H9 (cell line): ENCODE measurements around the gene KIF15. TPM values are rescaled to one million over a fixed set of nuclear protein-coding genes. Genes with fewer than 3 reads are reported as not detected.
"Not testable (repeated sequence)": the region's sequence is repeated elsewhere in the genome, so short reads cannot be mapped to it uniquely, and the experiment has no call there.

ENCODE experiments used
- DNase-seq: peaks from one replicate; pipeline ENCODE4 v3.0.0-alpha.2; 2017
- H2AFZ ChIP-seq: one replicate; pipeline ENCODE4 v1.6.1; 2013; ENCODE audit warnings: mild to moderate bottlenecking, low read length, control low read depth, moderate library complexity
- H2AK5ac ChIP-seq: 2 replicates; pipeline ENCODE4 v1.6.1; 2013; ENCODE audit warnings: low read length, control low read depth, mixed read lengths; ENCODE audit not compliant: insufficient read length
- H2BK120ac ChIP-seq: one replicate; pipeline ENCODE4 v1.6.1; 2013; ENCODE audit warnings: low read depth, mild to moderate bottlenecking, low read length, control low read depth, inconsistent platforms; ENCODE audit not compliant: poor library complexity, severe bottlenecking
- H2BK12ac ChIP-seq: 2 replicates; pipeline ENCODE4 v1.6.1; 2013; ENCODE audit warnings: low read length, control low read depth, mixed read lengths, low read depth; ENCODE audit not compliant: insufficient read length
- H2BK15ac ChIP-seq: 2 replicates; pipeline ENCODE4 v1.6.1; 2013; ENCODE audit warnings: low read depth, low read length, control low read depth
- H2BK20ac ChIP-seq: one replicate; pipeline ENCODE4 v1.6.1; 2013; ENCODE audit warnings: low read depth, mild to moderate bottlenecking, low read length, control low read depth, inconsistent platforms; ENCODE audit not compliant: poor library complexity, severe bottlenecking
- H2BK5ac ChIP-seq: 2 replicates; pipeline ENCODE4 v1.6.1; 2013; ENCODE audit warnings: low read length, control low read depth, mixed read lengths; ENCODE audit not compliant: insufficient read length
- H3K14ac ChIP-seq: 2 replicates; pipeline ENCODE4 v1.6.1; 2013; ENCODE audit warnings: low read length, control low read depth; ENCODE audit not compliant: insufficient read depth
- H3K18ac ChIP-seq: 2 replicates; pipeline ENCODE4 v1.6.1; 2013; ENCODE audit warnings: low read depth, mild to moderate bottlenecking, mixed read lengths, low read length, control low read depth; ENCODE audit not compliant: insufficient read length
- H3K23ac ChIP-seq: 2 replicates; pipeline ENCODE4 v1.6.1; 2013; ENCODE audit warnings: low read length, control low read depth, mixed read lengths, low read depth; ENCODE audit not compliant: insufficient read length
- H3K23me2 ChIP-seq: 2 replicates; pipeline ENCODE4 v1.6.1; 2013; ENCODE audit warnings: low read depth, mild to moderate bottlenecking, mixed read lengths, low read length, control low read depth; ENCODE audit not compliant: insufficient read length, poor library complexity, severe bottlenecking
- H3K27ac ChIP-seq: 2 replicates; pipeline ENCODE4 v1.5.1; 2013; ENCODE audit warnings: low read length, control low read depth, mixed read lengths, low read depth; ENCODE audit not compliant: insufficient read length
- H3K27me3 ChIP-seq: 2 replicates; pipeline ENCODE4 v1.6.1; 2013; ENCODE audit warnings: low read length, control low read depth, inconsistent platforms; ENCODE audit not compliant: insufficient read depth
- H3K4ac ChIP-seq: 2 replicates; pipeline ENCODE4 v1.6.1; 2013; ENCODE audit warnings: low read depth, mild to moderate bottlenecking, control low read depth, inconsistent platforms, low read length, moderate library complexity
- H3K4me1 ChIP-seq: 2 replicates; pipeline ENCODE4 v1.6.1; 2013; ENCODE audit warnings: low read length, control low read depth, inconsistent platforms; ENCODE audit not compliant: insufficient read depth
- H3K4me2 ChIP-seq: 2 replicates; pipeline ENCODE4 v1.6.1; 2013; ENCODE audit warnings: low read length, control low read depth, mixed read lengths; ENCODE audit not compliant: insufficient read length, insufficient read depth
- H3K56ac ChIP-seq: 2 replicates; pipeline ENCODE4 v1.6.1; 2013; ENCODE audit warnings: low read depth, mild to moderate bottlenecking, mixed read lengths, low read length, control low read depth; ENCODE audit not compliant: insufficient read length
- H3K79me1 ChIP-seq: 2 replicates; pipeline ENCODE4 v1.6.1; 2013; ENCODE audit warnings: low read depth, mild to moderate bottlenecking, moderate library complexity, low read length, control low read depth, inconsistent platforms; ENCODE audit not compliant: insufficient read depth, poor library complexity, severe bottlenecking
- H3K79me2 ChIP-seq: 2 replicates; pipeline ENCODE4 v1.6.1; 2013; ENCODE audit warnings: low read length, control low read depth, inconsistent platforms; ENCODE audit not compliant: insufficient read depth
- H3K9ac ChIP-seq: 2 replicates; pipeline ENCODE4 v1.6.1; 2013; ENCODE audit warnings: low read length, control low read depth, mixed read lengths; ENCODE audit not compliant: insufficient read length; ENCODE audit errors: extremely low read depth
- H3K9me3 ChIP-seq: one replicate; pipeline ENCODE4 v1.6.1; 2013; ENCODE audit warnings: low read depth, low read length, inconsistent platforms; ENCODE audit not compliant: control insufficient read depth
- H3T11ph ChIP-seq: one replicate; pipeline ENCODE4 v1.6.1; 2013; ENCODE audit warnings: mild to moderate bottlenecking, low read length, control low read depth, inconsistent platforms
- H4K20me1 ChIP-seq: one replicate; pipeline ENCODE4 v1.6.1; 2013; ENCODE audit not compliant: control insufficient read depth, insufficient read length, insufficient read depth
- H4K5ac ChIP-seq: 2 replicates; pipeline ENCODE4 v1.6.1; 2013; ENCODE audit warnings: low read depth, mild to moderate bottlenecking, mixed read lengths, low read length, control low read depth; ENCODE audit not compliant: insufficient read length
- H4K8ac ChIP-seq: replicated peaks from 2 replicates; pipeline ENCODE4 v1.6.1; 2013; ENCODE audit warnings: low read length, control low read depth, mixed read lengths, low read depth; ENCODE audit not compliant: insufficient read length
- H4K91ac ChIP-seq: 2 replicates; pipeline ENCODE4 v1.6.1; 2013; ENCODE audit warnings: low read depth, mild to moderate bottlenecking, moderate library complexity, mixed read lengths, low read length, control low read depth; ENCODE audit not compliant: insufficient read length
- H3K27ac Mint-ChIP-seq, 3 experiments: 2 replicates in 2 of 3; 3 replicates in 1 of 3; pipeline ENCODE4 v1.8.0; 2020 to 2021; ENCODE audit warnings: mixed read lengths in 3 of 3, mild to moderate bottlenecking in 1 of 3, moderate library complexity in 1 of 3
- H3K27me3 Mint-ChIP-seq: 2 replicates; pipeline ENCODE4 v1.8.0; 2021; ENCODE audit warnings: low read depth, mild to moderate bottlenecking, moderate library complexity, mixed read lengths
- H3K36me3 Mint-ChIP-seq, 3 experiments: 2 replicates in 2 of 3; 3 replicates in 1 of 3; pipeline ENCODE4 v1.8.0; 2020 to 2021; ENCODE audit warnings: low read depth in 3 of 3, mixed read lengths in 3 of 3; ENCODE audit not compliant: insufficient read depth in 1 of 3
- H3K4me1 Mint-ChIP-seq, 2 experiments: 2 replicates each; pipeline ENCODE4 v1.8.0; 2020; ENCODE audit warnings: mixed read lengths in 2 of 2
- H3K4me3 Mint-ChIP-seq, 2 experiments: 2 replicates in 1 of 2; 3 replicates in 1 of 2; pipeline ENCODE4 v1.8.0; 2020 to 2021; ENCODE audit warnings: mild to moderate bottlenecking in 2 of 2, mixed read lengths in 2 of 2, moderate library complexity in 1 of 2
- H3K9me3 Mint-ChIP-seq, 2 experiments: 2 replicates in 1 of 2; 3 replicates in 1 of 2; pipeline ENCODE4 v1.8.0; 2020; ENCODE audit warnings: mild to moderate bottlenecking in 2 of 2, mixed read lengths in 2 of 2, moderate library complexity in 1 of 2
- WGBS: extraction: QIAGEN DNeasy Blood & Tissue Kit; methylation state at CpG from one replicate; pipeline ENCODE4 v1.1.7; 2013; ENCODE audit warnings: missing lambda C conversion rate, low lambda C conversion rate, mixed read lengths; ENCODE audit not compliant: insufficient read length; ENCODE audit errors: extremely low coverage; 5-methylcytosine and 5-hydroxymethylcytosine counted together
- total RNA-seq: library from RNA; stranded (reverse); gene quantifications from 2 replicates; pipeline ENCODE4 v1.2.1, GENCODE V29; 2021

The KIF15 gene
- total RNA-seq, 1 experiment from 2014 or later: 25.0 TPM

DNA sequence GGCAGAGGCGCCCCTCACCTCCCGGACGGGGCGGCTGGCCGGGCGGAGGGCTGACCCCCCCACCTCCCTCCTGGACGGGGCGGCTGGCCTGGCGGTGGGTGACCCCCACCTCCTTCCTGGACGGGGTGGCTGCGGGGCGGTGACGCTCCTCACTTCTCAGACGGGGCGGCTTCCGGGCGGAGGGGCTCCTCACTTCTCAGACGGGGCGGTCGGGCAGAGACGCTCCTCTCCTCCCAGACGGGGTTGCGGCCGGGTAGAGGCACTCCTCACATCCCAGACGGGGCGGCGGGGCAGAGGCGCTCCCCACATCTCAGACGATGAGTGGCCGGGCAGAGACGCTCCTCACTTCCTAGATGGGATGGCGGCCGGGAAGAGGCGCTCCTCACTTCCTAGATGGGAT is 59.6 kb downstream of the KIF15 start:
- not testable (repeated sequence) for H3K18ac ChIP-seq, H4K5ac ChIP-seq, H3K79me1 ChIP-seq, H3K4me1 ChIP-seq, H2BK120ac ChIP-seq, H3K4ac ChIP-seq, H3K23me2 ChIP-seq, H3K4me1 Mint-ChIP-seq, H4K20me1 ChIP-seq, H3K14ac ChIP-seq, H3K23ac ChIP-seq, H4K91ac ChIP-seq, H2AFZ ChIP-seq, H2BK12ac ChIP-seq, H3K9ac ChIP-seq, H2BK15ac ChIP-seq, H3K27ac Mint-ChIP-seq, H3K27me3 Mint-ChIP-seq, H3K56ac ChIP-seq, H2AK5ac ChIP-seq, H2BK20ac ChIP-seq, H3K79me2 ChIP-seq, DNase-seq, H3K4me2 ChIP-seq, H2BK5ac ChIP-seq, H3K9me3 ChIP-seq, H3K4me3 Mint-ChIP-seq, H3K27ac ChIP-seq, H3K27me3 ChIP-seq, H4K8ac ChIP-seq, H3T11ph ChIP-seq
- peaks cover 70 to 86% (median 83%) of the 10 kb centered on the region in 3 experiments for H3K36me3 Mint-ChIP-seq
- H3K9me3 Mint-ChIP-seq: peaks cover 44 to 47% of the 10 kb centered on the region in 2 experiments
- WGBS: no CpG with 5 or more reads among the region's 34 CpGs
